ENCODE measurements around the gene ZDHHC24.

The ZDHHC24 gene

DNA sequence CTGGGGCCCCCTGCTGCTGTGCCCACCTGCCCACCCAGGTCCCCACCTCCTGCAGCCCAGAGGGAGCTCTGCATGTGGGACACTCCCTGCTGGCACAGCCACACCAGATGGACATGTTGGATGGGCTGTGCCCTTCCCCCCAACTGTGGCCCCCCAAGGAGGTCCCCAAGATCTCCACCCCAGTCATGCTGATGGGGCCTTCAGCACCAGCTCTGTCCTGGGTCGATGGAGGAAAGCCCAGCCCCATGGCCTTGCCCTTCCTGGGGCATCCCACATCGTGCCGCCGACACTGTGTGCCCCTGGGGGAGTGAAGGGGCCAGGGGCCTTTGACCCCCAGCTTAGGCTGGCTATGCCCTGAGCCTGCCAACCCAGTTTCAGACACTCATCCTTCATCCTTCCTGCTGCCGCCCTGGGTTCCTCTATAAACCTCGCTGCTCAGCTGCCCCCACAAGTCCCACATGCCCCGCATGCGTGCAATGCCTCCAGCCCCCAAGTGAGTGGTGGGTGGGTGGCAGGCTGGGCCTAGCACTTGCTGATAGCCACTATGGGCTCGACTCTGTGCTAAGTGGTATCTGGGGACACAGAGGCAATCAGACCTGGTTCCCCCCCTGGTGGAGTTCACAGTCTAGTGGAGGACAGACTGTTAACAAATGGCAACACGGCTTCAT lies 69.5 kb downstream of the ZDHHC24 start:
- TF ChIP-seq, protein P1, sequence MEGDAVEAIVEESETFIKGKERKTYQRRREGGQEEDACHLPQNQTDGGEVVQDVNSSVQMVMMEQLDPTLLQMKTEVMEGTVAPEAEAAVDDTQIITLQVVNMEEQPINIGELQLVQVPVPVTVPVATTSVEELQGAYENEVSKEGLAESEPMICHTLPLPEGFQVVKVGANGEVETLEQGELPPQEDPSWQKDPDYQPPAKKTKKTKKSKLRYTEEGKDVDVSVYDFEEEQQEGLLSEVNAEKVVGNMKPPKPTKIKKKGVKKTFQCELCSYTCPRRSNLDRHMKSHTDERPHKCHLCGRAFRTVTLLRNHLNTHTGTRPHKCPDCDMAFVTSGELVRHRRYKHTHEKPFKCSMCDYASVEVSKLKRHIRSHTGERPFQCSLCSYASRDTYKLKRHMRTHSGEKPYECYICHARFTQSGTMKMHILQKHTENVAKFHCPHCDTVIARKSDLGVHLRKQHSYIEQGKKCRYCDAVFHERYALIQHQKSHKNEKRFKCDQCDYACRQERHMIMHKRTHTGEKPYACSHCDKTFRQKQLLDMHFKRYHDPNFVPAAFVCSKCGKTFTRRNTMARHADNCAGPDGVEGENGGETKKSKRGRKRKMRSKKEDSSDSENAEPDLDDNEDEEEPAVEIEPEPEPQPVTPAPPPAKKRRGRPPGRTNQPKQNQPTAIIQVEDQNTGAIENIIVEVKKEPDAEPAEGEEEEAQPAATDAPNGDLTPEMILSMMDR (IDR thresholded peaks at IDR 0.05; ENCODE audit: insufficient read depth, missing control alignments) = no peak
- FAIRE-seq (no peak), DNase-seq (ENCODE audit: insufficient read length, low spot score) (no peak)

DNA sequence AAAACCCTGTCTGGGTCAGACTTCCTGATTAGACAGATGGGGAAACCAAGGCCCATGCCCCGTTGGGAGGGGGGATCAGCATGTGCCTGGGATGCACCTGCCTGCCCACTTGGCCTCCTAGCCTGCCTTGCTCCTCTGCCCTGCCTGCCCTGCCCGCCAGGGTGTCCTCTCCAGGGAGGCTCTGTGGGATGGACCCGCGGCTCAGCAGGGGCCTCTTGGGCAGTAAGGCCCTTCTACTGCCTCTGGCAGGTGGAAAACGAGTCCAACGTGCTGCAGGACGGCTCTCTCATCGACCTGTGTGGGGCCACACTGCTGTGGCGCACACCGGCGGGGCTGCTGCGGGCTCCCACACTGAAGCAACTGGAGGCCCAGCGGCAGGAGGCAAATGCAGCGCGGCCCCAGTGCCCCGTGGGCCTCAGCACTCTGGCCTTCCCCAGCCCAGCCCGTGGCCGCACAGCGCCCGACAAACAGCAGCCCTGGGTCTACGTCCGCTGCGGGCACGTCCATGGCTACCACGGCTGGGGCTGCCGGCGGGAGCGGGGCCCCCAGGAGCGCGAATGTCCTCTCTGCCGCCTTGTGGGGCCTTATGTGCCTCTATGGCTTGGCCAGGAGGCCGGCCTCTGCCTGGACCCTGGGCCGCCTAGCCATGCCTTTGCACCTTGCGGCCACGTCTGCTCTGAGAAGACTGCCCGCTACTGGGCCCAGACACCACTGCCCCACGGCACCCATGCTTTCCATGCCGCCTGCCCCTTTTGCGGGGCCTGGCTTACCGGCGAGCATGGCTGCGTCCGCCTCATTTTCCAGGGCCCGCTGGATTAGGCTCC lies 70.3 kb downstream of the ZDHHC24 start:
- TF ChIP-seq, protein P1 (IDR thresholded peaks at IDR 0.05; ENCODE audit: insufficient read depth, missing control alignments) = no peak
- DNase-seq (ENCODE audit: insufficient read length, low spot score) (no peak), FAIRE-seq (no peak)

DNA sequence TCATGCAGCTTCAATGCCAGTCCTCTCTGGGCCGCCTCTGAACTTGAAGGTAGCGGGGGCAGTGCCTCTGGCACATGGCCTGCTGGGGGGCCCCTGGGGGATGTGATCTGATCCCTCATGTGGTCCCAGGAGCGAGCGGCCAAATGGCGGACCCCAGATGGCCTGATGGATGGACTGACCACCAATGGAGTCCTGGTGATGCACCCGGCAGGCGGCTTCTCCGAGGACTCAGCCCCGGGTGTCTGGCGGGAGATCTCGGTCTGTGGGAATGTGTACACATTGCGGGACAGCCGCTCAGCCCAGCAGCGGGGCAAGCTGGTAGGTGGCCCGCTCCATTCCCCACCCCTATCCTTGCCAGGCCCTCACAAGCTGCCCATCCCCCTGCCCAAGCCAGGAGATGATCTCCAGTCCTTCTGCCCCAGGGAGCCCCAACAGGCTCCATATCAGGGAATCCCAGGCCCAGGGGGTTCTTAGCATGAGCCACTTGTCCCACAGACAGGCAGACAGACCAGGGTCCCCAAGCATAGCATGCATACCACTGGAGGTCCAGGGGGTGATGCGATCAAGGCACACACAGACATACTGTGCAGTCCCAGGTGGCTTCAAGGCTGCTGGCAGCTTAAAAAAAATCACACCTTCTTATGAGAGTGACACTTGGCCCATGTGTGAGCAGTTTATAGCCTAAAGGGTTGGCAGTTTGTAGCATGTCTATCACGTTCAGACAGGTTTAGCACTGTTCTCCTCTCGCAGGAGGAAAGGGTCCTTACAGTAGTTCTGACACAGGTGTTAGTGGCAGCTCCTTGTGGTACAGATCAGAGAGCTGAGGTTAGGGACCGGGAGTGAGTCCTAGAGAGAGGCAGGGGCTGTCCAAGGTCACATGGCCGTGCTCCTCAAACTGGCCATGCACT lies 72.0 kb downstream of the ZDHHC24 start:
- TF ChIP-seq, protein P1 (IDR thresholded peaks at IDR 0.05; ENCODE audit: insufficient read depth, missing control alignments) = no peak
- DNase-seq (ENCODE audit: insufficient read length, low spot score) (no peak), FAIRE-seq (no peak)

DNA sequence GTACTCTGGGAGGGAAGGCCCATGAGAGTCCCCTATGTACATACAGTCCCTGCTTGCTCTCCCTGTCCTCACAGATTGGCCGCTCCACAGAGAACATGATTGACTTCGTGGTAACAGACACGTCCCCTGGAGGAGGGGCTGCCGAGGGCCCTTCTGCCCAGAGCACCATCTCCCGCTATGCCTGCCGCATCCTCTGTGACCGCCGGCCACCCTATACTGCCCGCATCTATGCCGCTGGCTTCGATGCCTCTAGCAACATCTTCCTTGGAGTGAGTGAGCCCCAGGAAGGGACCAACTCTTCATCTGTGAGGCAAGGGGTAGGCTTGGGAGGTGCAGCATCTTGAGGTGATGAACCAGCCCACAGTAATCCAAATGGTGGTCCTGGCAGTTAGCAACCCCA lies 72.7 kb downstream of the ZDHHC24 start:
- DNase-seq (ENCODE audit: insufficient read length, low spot score) (no peak), FAIRE-seq (no peak)

DNA sequence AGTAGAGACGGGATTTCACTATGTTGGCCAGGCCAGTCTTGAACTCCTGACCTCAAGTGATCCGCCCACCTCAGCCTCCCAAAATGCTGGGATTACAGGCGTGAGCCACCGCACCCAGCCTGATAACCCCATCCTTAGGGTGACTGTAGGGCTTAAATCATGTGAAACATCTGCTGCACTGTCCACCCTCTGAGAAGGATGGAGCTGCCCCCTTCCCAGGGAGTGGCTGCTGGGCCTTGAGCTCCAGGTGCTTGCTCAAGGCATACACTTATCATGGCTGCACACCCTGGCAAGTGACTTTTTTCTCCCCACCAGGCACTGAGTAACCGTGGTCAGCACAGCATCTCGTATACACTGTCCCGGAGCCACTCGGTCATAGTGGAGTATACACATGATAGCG lies 73.8 kb downstream of the ZDHHC24 start:
- FAIRE-seq (no peak), DNase-seq (ENCODE audit: insufficient read length, low spot score) (no peak)
- TF ChIP-seq, protein P1 (IDR thresholded peaks at IDR 0.05; ENCODE audit: insufficient read depth, missing control alignments) = no peak

More for the DNA sequence above, 72.7 kb downstream of the ZDHHC24 start:
- TF ChIP-seq, protein P1 (IDR thresholded peaks at IDR 0.05; ENCODE audit: insufficient read depth, missing control alignments) = no peak

DNA sequence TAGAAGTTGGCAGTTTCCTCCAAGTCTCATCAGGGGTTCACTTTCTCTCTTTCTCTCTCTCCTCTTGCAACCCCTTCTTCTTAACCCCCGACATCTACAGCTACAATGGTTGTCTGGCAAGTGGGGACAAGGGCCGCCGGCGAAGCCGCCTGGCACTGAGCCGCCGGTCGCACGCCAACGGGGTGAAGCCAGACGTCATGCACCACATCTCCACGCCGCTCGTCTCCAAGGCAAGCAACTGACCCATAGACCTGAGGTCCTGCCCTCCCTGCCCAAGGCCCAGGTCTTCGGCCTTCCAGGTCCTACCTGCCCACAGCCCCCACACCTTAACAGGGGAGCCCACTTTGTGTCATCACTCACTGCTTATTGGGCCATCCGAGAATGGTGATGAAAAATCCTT lies 74.7 kb downstream of the ZDHHC24 start:
- no peak for FAIRE-seq
- DNase-seq (ENCODE audit: insufficient read length, low spot score) = no peak
- TF ChIP-seq, protein P1 (IDR thresholded peaks at IDR 0.05; ENCODE audit: insufficient read depth, missing control alignments) = no peak
